GM12878 (cell line): ENCODE results near the gene CDC14A.

Experiments
- ATF7 ChIP-seq: fragments of 450-650 bp; IDR thresholded peaks from 2 replicates; pipeline ENCODE4 v1.6.1; 2016; ENCODE audit warnings: low read depth, mild to moderate bottlenecking
- BHLHE40 ChIP-seq, 2 experiments: fragments of 450-650 bp in 1 of 2; IDR thresholded peaks; 2 replicates each; pipeline ENCODE4 v1.6.1; 2011 to 2017; ENCODE audit warnings: low read depth in 2 of 2, borderline replicate concordance in 1 of 2, improper control_type of control experiment in 1 of 2, low read length in 1 of 2, mild to moderate bottlenecking in 1 of 2
- HDAC2 ChIP-seq: fragments of 200-600 bp; sonication (generic); IDR thresholded peaks from 2 replicates; pipeline ENCODE4 v1.6.1; 2017
- NFXL1 ChIP-seq: fragments of 450-650 bp; IDR thresholded peaks from 2 replicates; pipeline ENCODE4 v1.6.1; 2017; ENCODE audit warnings: antibody characterized with exemption, mild to moderate bottlenecking, borderline replicate concordance
- PBX3 ChIP-seq: IDR thresholded peaks from 2 replicates; pipeline ENCODE4 v1.6.1; 2011; ENCODE audit warnings: mild to moderate bottlenecking, low read depth, low read length, moderate library complexity; ENCODE audit not compliant: insufficient replicate concordance
- POLR2A ChIP-seq: IDR thresholded peaks from 2 replicates; pipeline ENCODE4 v1.6.1; 2011; ENCODE audit warnings: low read depth, mild to moderate bottlenecking, low read length
- POLR2AphosphoS2 ChIP-seq: IDR thresholded peaks from 2 replicates; pipeline ENCODE4 v1.6.1; 2011; ENCODE audit warnings: low read depth, mild to moderate bottlenecking, low read length, improper control_type of control experiment, moderate library complexity
- SMC3 ChIP-seq: IDR thresholded peaks from 2 replicates; pipeline ENCODE4 v1.6.1; 2011; ENCODE audit warnings: low read length, improper control_type of control experiment, borderline replicate concordance
- SRF ChIP-seq, 2 experiments: IDR thresholded peaks; 2 replicates each; pipeline ENCODE4 v1.6.1; 2011; ENCODE audit warnings: low read depth in 2 of 2, low read length in 2 of 2, mild to moderate bottlenecking in 1 of 2, moderate library complexity in 1 of 2
- TF ChIP-seq, protein P1 (sequence below), 3 experiments: IDR thresholded peaks in 2 of 3; conservative IDR thresholded peaks in 1 of 3; 2 replicates each; pipeline ENCODE4 v1.5.1; 2011; ENCODE audit warnings: low read depth in 3 of 3, low read length in 3 of 3, mild to moderate bottlenecking in 3 of 3, control low read depth in 2 of 3, moderate library complexity in 2 of 3, inconsistent platforms in 1 of 3, mixed read lengths in 1 of 3; ENCODE audit not compliant: control insufficient read depth in 2 of 3, insufficient read depth in 1 of 3; ENCODE audit errors: extremely low read depth in 1 of 3

GRCh38 chr1:100448366-100448765, 96.1 kb downstream of the CDC14A start:
- TF ChIP-seq SMC3 (no peak), ATF7 (no peak), POLR2A (no peak), BHLHE40 (IDR thresholded peaks at IDR 0.05; ENCODE audit: borderline replicate concordance in 1 of 2, low read depth in 2 of 2, low read length in 1 of 2) (no peak), POLR2AphosphoS2 (no peak), PBX3 (no peak), HDAC2 (no peak), NFXL1 (no peak), SRF (IDR thresholded peaks at IDR 0.05; ENCODE audit: low read depth in 2 of 2, low read length in 2 of 2) (no peak)
- TF ChIP-seq, protein P1, sequence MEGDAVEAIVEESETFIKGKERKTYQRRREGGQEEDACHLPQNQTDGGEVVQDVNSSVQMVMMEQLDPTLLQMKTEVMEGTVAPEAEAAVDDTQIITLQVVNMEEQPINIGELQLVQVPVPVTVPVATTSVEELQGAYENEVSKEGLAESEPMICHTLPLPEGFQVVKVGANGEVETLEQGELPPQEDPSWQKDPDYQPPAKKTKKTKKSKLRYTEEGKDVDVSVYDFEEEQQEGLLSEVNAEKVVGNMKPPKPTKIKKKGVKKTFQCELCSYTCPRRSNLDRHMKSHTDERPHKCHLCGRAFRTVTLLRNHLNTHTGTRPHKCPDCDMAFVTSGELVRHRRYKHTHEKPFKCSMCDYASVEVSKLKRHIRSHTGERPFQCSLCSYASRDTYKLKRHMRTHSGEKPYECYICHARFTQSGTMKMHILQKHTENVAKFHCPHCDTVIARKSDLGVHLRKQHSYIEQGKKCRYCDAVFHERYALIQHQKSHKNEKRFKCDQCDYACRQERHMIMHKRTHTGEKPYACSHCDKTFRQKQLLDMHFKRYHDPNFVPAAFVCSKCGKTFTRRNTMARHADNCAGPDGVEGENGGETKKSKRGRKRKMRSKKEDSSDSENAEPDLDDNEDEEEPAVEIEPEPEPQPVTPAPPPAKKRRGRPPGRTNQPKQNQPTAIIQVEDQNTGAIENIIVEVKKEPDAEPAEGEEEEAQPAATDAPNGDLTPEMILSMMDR (IDR thresholded peaks at IDR 0.05 in 2 of 3, conservative IDR thresholded peaks at IDR 0.05 in 1 of 3; ENCODE audit: control insufficient read depth in 2 of 3, extremely low read depth in 1 of 3, insufficient read depth in 1 of 3, low read depth in 3 of 3, low read length in 3 of 3) = no peak
